ENCODE measurements around the gene CCL19.

DNA sequence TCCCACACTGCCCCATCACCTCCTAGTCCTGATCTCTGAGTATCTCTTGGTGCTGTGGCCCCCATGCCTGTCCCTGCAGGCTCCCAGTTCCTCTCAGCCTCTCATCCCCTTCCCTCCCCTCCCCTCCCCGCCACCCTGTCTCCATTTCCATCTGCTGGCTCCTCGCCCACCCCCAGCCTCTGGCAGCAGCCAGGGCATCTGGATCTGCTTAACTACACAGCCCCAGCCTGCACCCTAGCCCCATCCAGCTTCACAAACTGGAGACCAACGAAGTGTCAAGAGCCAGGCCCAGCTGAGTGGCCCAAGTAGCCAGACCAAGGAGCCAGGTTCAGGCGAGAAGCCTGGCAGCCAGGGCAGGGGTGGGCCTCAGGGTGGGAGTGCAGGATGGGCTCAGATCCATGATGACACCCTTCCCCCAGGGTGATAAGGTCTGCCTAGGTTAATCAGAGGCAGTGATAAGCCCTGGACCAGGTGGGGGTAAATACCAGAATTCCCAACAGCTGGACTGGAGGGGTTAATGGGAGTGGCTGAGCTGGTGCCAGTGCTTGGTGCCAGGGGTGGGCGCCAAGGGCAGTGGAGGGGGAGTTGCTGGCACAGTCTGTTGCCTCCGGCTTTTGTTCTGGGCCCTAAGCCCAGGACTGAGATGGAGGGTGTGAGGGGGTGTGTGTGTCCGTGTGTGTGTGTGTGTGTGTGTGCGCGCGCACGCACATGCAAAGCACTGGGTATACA is 36.6 kb downstream of the CCL19 start:
- TF ChIP-seq ZFP3 (CRISPR knock-in tag; IDR thresholded peaks at IDR 0.05) (no peak), ISL1 (CRISPR knock-in tag; IDR thresholded peaks at IDR 0.05) (no peak)

Data from SK-N-SH treated with all-trans-retinoic acid at 6 μM for 48 hours (cell line).